C4-2B (cell line): ENCODE results near the gene PPFIA3.

Experiments
- ZFX ChIP-seq: fragments of 450-650 bp; IDR thresholded peaks from 2 replicates; pipeline ENCODE4 v1.6.1; 2017
- TF ChIP-seq, protein P1 (sequence below): fragments of 450-650 bp; conservative IDR thresholded peaks from 2 replicates; pipeline ENCODE4 v1.5.1; 2017; ENCODE audit warnings: mild to moderate bottlenecking

DNA sequence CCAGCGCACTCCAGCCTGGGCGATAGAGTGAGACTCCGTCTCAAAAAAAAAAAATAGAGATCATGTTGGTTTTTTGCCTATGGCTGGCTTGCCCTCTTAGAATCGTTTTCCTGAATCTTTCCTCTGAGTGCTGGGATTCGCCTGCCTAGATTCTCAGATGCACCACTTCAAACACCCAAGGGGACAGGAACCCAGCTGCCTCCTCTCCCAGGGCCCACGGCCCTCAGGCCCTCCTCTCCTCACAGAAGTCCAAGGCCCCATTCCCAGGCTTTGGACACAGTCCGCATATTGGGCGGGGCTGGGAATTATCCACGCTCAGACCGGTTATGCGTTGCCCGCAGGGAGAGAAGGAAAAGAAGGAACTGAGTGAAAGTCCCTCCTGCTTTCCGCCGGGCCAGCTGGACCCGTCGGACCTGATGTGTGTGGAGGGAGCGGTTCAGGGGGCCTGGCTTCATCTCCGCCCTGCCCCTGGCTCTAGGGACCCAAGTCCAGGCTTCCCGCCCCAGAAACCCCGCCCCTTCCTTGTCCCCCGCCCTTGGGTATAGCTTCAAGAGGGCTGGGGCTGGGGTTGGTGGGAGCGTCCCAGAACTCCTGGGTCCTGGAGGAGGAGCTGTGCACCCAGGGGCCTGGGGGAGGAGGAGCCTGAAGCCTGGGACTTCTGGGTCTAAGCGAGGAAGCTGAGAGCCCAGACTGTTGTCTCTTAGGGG, 5.8 kb downstream of the PPFIA3 start:
- TF ChIP-seq, protein P1, sequence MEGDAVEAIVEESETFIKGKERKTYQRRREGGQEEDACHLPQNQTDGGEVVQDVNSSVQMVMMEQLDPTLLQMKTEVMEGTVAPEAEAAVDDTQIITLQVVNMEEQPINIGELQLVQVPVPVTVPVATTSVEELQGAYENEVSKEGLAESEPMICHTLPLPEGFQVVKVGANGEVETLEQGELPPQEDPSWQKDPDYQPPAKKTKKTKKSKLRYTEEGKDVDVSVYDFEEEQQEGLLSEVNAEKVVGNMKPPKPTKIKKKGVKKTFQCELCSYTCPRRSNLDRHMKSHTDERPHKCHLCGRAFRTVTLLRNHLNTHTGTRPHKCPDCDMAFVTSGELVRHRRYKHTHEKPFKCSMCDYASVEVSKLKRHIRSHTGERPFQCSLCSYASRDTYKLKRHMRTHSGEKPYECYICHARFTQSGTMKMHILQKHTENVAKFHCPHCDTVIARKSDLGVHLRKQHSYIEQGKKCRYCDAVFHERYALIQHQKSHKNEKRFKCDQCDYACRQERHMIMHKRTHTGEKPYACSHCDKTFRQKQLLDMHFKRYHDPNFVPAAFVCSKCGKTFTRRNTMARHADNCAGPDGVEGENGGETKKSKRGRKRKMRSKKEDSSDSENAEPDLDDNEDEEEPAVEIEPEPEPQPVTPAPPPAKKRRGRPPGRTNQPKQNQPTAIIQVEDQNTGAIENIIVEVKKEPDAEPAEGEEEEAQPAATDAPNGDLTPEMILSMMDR, result no peak
- no peak for TF ChIP-seq ZFX
